ENCODE measurements around the gene CNTFR.

CNTFR gene

DNA sequence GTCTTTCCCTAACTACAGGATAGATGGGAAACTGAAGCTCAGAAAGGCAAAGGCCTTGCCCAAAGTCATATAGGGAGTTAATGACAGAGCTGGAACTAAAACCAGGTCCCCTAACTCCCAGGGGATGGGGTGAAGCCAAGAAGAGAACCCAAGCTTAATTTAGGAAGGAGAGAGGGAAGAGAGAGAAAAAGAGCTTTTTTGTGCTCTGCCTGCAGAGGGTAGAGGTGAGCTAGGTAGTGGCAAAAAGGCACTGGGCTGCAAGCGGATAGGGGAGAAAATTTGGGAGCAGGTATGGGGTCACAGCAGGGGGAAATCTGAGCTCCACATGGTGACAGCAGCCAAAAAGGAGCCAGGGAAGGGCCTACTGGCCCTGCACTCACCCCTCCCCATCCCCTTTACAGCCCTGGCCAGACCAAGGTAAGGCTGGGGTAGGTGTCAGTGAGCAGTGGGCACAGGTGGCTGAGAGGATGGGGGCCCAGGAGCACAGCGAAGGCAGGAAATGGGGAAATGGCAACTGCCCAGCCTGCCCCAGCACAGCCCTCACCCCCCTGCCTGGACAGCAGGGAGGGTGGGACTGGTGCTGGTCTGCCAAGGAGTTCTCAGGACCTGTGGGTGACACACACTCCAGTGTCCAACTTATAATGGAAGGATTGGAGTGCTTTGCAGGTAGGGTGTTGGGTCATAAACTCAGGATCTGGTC lies 70.1 kb downstream of the CNTFR start:
- no peak overlapping the region for H3K4me3 ChIP-seq (ENCODE audit: low read depth, low read length)
- no peak for DNase-seq (ENCODE audit: low read depth)
- TF ChIP-seq, protein P1, sequence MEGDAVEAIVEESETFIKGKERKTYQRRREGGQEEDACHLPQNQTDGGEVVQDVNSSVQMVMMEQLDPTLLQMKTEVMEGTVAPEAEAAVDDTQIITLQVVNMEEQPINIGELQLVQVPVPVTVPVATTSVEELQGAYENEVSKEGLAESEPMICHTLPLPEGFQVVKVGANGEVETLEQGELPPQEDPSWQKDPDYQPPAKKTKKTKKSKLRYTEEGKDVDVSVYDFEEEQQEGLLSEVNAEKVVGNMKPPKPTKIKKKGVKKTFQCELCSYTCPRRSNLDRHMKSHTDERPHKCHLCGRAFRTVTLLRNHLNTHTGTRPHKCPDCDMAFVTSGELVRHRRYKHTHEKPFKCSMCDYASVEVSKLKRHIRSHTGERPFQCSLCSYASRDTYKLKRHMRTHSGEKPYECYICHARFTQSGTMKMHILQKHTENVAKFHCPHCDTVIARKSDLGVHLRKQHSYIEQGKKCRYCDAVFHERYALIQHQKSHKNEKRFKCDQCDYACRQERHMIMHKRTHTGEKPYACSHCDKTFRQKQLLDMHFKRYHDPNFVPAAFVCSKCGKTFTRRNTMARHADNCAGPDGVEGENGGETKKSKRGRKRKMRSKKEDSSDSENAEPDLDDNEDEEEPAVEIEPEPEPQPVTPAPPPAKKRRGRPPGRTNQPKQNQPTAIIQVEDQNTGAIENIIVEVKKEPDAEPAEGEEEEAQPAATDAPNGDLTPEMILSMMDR (IDR thresholded peaks at IDR 0.05; ENCODE audit: insufficient read depth, low read depth, low read length, missing control alignments), result no peak

DNA sequence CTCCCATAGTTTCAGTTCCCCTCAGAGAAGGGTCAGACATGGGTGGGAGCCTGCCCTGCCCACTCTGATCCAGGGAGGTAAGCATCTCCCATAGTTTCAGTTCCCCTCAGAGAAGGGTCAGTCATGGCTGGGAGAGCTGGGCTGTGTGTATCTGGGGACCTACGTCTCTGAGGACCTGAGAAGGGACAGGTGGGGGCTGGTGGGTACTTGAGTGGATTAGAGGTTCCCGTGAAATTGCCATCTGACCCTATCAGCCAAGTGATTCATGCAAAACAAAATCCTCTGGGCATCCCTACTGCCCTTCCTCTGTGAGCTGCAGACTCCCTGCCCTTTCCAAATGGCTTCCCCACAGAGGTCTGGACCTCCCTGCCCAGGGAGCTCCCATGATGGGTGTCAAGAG lies 70.6 kb downstream of the CNTFR start:
- TF ChIP-seq, protein P1 (IDR thresholded peaks at IDR 0.05; ENCODE audit: insufficient read depth, low read depth, low read length, missing control alignments), result no peak
- DNase-seq (ENCODE audit: low read depth), result no peak
- H3K4me3 ChIP-seq (ENCODE audit: low read depth, low read length), result no peak overlapping the region

DNA sequence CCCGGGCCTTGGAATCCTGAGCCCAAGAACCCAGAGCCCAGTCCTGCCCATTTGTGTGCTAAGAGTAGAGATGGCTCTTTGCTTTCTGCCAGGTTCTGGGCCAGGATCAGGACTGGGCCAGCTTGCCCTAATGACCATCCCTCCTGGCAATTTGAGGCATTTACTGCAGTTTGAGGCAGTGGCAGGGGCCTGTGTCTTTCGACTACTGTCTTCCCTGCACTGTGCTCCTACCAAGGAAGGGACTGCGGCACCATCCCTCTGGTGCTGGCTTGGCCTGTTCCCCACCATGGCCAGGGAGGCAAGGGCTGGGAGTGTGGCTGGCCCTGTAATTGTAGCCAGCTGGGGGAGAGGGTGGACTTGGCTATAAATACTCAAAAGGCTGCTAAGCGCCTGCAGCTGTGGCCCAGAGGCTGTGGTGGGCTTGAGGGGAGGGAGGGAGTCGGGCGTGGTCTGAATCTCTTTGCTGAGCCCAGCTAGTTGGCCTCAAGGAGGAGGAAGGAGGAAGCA lies 71.4 kb downstream of the CNTFR start:
- DNase-seq (ENCODE audit: low read depth), result no peak
- TF ChIP-seq, protein P1 (IDR thresholded peaks at IDR 0.05; ENCODE audit: insufficient read depth, low read depth, low read length, missing control alignments), result no peak
- H3K4me3 ChIP-seq (ENCODE audit: low read depth, low read length), result no peak overlapping the region

DNA sequence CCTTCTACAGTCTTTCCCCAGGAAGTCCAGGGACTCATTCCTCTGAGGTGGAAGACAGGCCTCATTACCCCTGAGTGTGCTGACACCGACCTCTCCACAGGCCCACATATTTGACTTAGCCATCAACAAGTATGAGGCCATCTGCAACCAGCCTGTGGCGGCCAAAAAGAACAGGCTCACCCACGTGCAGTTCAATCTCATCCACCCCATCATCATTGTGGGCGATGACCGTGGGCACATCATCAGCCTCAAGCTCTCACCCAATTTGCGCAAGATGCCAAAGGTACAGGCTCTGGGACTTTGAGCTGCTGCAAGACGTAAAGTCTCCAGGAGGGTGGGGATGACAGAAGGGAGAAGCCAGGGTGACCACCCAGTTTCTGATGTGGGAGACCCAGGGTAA lies 72.3 kb downstream of the CNTFR start:
- TF ChIP-seq, protein P1 (IDR thresholded peaks at IDR 0.05; ENCODE audit: insufficient read depth, low read depth, low read length, missing control alignments), result no peak
- no peak overlapping the region for H3K4me3 ChIP-seq (ENCODE audit: low read depth, low read length)
- no peak for DNase-seq (ENCODE audit: low read depth)

DNA sequence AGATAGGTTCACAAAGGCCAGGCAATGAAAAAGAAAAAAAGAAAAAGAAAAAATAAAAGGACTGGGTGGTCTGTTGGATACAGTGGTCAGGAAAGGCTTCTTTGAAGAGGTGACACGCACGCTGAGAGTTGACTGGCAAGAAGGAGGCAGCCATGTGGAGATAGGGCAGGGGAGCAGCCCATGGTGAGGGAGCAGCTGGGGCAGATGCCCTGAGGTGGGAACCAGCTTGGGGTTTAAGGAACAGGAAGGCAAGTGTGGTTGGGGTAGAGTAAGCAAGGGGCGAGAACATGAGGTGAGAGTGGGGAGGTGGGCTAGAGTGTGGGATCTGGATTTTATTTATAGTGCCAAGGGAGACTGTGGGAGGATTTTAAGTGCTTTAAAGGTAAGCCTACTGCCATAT lies 73.6 kb downstream of the CNTFR start:
- no peak for DNase-seq (ENCODE audit: low read depth)
- TF ChIP-seq, protein P1 (IDR thresholded peaks at IDR 0.05; ENCODE audit: insufficient read depth, low read depth, low read length, missing control alignments), result no peak
- H3K4me3 ChIP-seq (ENCODE audit: low read depth, low read length), result no peak overlapping the region

DNA sequence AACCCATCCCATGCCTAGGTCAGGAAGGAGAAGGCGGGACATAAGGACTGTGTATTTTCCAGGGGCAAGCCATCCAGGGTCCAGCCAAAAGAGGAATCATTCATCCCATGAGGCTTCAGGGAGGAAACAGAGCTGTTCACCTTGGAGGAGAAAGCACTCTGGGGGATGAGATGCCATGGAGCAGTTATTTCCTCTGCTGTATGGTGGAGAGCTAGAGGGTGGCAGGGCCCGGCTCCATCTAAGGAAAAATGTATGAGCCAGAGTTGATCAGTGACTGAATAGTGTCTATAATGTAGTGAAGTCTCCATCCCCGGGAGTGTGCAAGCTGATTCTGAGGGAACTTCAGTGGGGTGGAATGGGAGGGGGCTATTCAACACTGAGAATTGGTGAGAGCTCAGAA lies 74.7 kb downstream of the CNTFR start:
- TF ChIP-seq, protein P1 (IDR thresholded peaks at IDR 0.05; ENCODE audit: insufficient read depth, low read depth, low read length, missing control alignments), result no peak
- DNase-seq (ENCODE audit: low read depth), result no peak
- H3K4me3 ChIP-seq (ENCODE audit: low read depth, low read length), result no peak overlapping the region

DNA sequence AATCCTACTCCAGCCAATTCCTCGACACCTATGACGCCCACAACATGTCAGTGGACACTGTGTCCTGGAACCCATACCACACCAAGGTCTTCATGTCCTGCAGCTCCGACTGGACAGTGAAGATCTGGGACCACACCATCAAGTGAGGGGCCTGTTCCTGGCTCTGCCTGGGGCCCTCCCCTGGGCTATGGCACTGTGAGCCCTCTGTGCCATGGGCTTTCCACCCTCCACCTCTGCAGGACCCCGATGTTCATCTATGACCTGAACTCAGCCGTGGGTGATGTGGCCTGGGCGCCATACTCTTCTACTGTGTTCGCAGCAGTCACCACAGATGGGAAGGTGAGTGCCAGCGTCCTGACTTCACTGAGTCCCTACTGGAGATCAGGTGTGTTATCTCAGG lies 75.1 kb downstream of the CNTFR start:
- DNase-seq (ENCODE audit: low read depth), result no peak
- TF ChIP-seq, protein P1 (IDR thresholded peaks at IDR 0.05; ENCODE audit: insufficient read depth, low read depth, low read length, missing control alignments), result no peak
- H3K4me3 ChIP-seq (ENCODE audit: low read depth, low read length), result no peak overlapping the region
